Loucy (cell line): ENCODE measurements around the gene SH3PXD2A.

Experiments
- H2AFZ ChIP-seq: fragments of 200-600 bp; sonication (generic); 2 replicates; pipeline ENCODE4 v1.6.0; 2016; ENCODE audit warnings: antibody characterized with exemption, mild to moderate bottlenecking, low read length, moderate library complexity
- H3F3A ChIP-seq: fragments of 200-600 bp; 2 replicates; pipeline ENCODE4 v1.6.0; 2016; ENCODE audit warnings: antibody characterized with exemption, low read depth, mild to moderate bottlenecking
- H3K27me3 ChIP-seq: fragments of 200-600 bp; sonication (generic); 2 replicates; pipeline ENCODE4 v1.6.1; 2014; ENCODE audit warnings: low read length, mild to moderate bottlenecking; ENCODE audit not compliant: insufficient read depth, poor library complexity, severe bottlenecking
- H3K36me3 ChIP-seq: fragments of 200-600 bp; sonication (generic); 2 replicates; pipeline ENCODE4 v1.6.1; 2016; ENCODE audit warnings: low read length; ENCODE audit not compliant: insufficient read depth
- H3K4me1 ChIP-seq: fragments of 200-600 bp; sonication (generic); 2 replicates; pipeline ENCODE4 v1.5.1; 2014; ENCODE audit warnings: low read length, mild to moderate bottlenecking; ENCODE audit not compliant: insufficient read depth, poor library complexity, severe bottlenecking
- H3K4me2 ChIP-seq: fragments of 200-600 bp; sonication (generic); 2 replicates; pipeline ENCODE4 v1.6.0; 2014; ENCODE audit warnings: antibody characterized with exemption, low read length, low read depth, mild to moderate bottlenecking; ENCODE audit not compliant: poor library complexity, severe bottlenecking
- H3K4me3 ChIP-seq: fragments of 200-600 bp; sonication (generic); 2 replicates; pipeline ENCODE4 v1.5.1; 2014; ENCODE audit warnings: low read length, mild to moderate bottlenecking, mixed read lengths; ENCODE audit not compliant: poor library complexity, severe bottlenecking
- H3K79me2 ChIP-seq: fragments of 200-600 bp; sonication (generic); 2 replicates; pipeline ENCODE4 v1.6.1; 2014; ENCODE audit warnings: low read length; ENCODE audit not compliant: insufficient read depth
- H3K9ac ChIP-seq: fragments of 200-600 bp; sonication (generic); 2 replicates; pipeline ENCODE4 v1.6.0; 2014; ENCODE audit warnings: mild to moderate bottlenecking, low read depth, low read length, moderate library complexity; ENCODE audit not compliant: poor library complexity, severe bottlenecking
- H3K9me2 ChIP-seq: fragments of 200-600 bp; sonication (generic); replicated peaks from 2 replicates; pipeline ENCODE4 v1.6.1; 2016; ENCODE audit warnings: low read depth, low read length, mixed read lengths
- H3K9me3 ChIP-seq: fragments of 200-600 bp; sonication (generic); 2 replicates; pipeline ENCODE4 v1.6.1; 2014; ENCODE audit warnings: mild to moderate bottlenecking, antibody characterized with exemption, low read length, low read depth; ENCODE audit not compliant: insufficient read depth
- H4K20me1 ChIP-seq: fragments of 200-600 bp; sonication (generic); 2 replicates; pipeline ENCODE4 v1.6.0; 2014; ENCODE audit warnings: antibody characterized with exemption, low read length, mild to moderate bottlenecking; ENCODE audit not compliant: insufficient read depth, poor library complexity, severe bottlenecking
- CTCF ChIP-seq: fragments of 200-600 bp; sonication (generic); conservative IDR thresholded peaks from 2 replicates; pipeline ENCODE4 v1.5.1; 2014; ENCODE audit warnings: mild to moderate bottlenecking, antibody characterized with exemption, low read length
- EZH2phosphoT487 ChIP-seq: fragments of 200-600 bp; IDR thresholded peaks from 2 replicates; pipeline ENCODE4 v1.6.1; 2018; ENCODE audit warnings: antibody characterized with exemption, mild to moderate bottlenecking, moderate library complexity, borderline replicate concordance

The SH3PXD2A gene

DNA sequence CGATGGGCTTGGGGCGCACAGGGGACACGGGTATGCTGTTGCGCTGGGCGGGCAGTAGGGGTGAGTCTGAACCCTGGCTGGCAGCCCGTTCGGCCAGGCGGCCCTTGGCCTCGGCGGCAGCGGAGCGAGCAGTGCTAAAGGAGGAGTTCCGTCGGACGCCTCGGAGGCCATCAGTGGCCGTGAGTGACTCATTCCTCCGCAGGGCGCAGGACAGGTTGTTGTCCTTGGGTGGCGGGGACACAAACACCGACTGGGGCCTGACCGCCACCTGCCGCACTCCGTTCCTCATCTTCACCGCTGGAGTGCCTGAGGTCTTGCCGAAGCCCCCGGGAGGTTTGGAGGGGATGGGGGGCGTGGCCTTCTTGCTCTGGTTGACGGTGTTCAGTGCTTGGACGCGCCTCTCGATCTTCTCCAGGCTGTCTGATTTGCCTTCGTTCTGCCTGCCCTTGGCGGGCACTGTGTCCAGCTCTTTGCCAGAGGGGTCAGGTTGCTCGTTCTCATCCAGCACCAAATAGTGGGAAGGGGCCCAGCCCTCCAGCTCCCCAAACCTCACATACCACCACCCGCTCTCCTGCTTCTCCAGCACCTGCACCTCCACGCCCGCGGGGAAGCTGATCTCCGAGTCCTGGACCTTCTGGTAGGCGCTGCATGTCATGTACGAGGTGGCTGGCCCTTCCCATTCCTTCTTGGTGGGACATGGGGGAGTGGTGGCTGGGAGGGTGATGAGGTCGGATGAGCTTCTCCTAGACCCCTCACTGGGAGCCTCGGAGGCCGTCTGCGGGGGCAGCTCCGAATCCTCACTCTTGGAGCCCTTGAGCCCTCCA is 253.1 kb downstream of the SH3PXD2A start:
- TF ChIP-seq CTCF (no peak), EZH2phosphoT487 (no peak)
- H3K4me1 ChIP-seq, result no peaks in the 10 kb centered on the region
- H3K79me2 ChIP-seq, result no peaks in the 10 kb centered on the region
- H2AFZ ChIP-seq, result no peak overlapping the region
- no peak overlapping the region for H3K4me3 ChIP-seq
- no peaks in the 10 kb centered on the region for H4K20me1 ChIP-seq
- H3K9me3 ChIP-seq, result no peaks in the 10 kb centered on the region
- no peaks in the 10 kb centered on the region for H3K27me3 ChIP-seq
- no peak overlapping the region for H3K4me2 ChIP-seq
- H3K9me2 ChIP-seq, result no peaks in the 10 kb centered on the region
- no peaks in the 10 kb centered on the region for H3F3A ChIP-seq
- H3K36me3 ChIP-seq, result no peaks in the 10 kb centered on the region
- no peak overlapping the region for H3K9ac ChIP-seq

DNA sequence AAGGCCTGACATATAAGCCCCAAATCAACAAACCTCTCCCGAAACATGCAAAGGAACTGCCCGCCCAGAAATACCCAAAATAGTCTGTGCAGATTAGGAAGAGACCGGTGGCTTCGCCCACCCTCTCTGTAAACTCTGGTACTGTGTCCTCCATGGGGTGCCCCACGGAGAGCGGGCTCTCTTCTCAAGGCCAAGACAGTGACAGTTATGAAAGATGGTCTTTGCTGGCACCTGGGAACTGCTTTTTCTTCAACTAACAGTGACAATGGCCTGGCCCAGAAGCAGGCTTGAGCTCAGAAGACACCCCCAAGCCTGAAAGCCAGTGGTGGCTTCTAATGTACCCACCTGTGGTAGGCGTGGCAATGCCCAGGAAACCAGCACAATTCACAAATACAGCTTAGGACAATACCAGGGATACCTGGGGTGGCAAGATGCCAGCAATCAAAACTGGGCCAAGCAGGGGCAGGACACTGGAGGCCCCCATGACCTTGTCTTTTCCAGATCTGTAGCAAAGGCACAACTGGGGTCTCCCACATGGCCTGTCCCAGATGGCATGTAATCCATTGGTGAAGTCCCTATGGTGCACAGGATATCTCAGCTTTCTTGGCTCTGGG is 254.3 kb downstream of the SH3PXD2A start:
- TF ChIP-seq CTCF (no peak), EZH2phosphoT487 (no peak)
- Histone ChIP-seq H3K4me3 (no peak overlapping the region), H3K9ac (no peak overlapping the region), H3F3A (no peaks in the 10 kb centered on the region), H3K4me1 (no peaks in the 10 kb centered on the region), H2AFZ (no peak overlapping the region), H3K4me2 (no peak overlapping the region), H4K20me1 (no peaks in the 10 kb centered on the region), H3K9me3 (no peaks in the 10 kb centered on the region), H3K27me3 (no peaks in the 10 kb centered on the region), H3K36me3 (no peaks in the 10 kb centered on the region), H3K9me2 (no peaks in the 10 kb centered on the region), H3K79me2 (no peaks in the 10 kb centered on the region)

GRCh38 chr10:103600325-103600724 is 255.1 kb downstream of the SH3PXD2A start:
- H3K4me3 ChIP-seq, result no peak overlapping the region
- H3F3A ChIP-seq, result no peaks in the 10 kb centered on the region
- no peaks in the 10 kb centered on the region for H3K9me2 ChIP-seq
- H3K4me1 ChIP-seq, result no peaks in the 10 kb centered on the region
- H3K79me2 ChIP-seq, result no peaks in the 10 kb centered on the region
- H4K20me1 ChIP-seq, result no peaks in the 10 kb centered on the region
- no peaks in the 10 kb centered on the region for H3K9me3 ChIP-seq
- no peak overlapping the region for H3K4me2 ChIP-seq
- no peak overlapping the region for H2AFZ ChIP-seq
- no peaks in the 10 kb centered on the region for H3K27me3 ChIP-seq
- no peaks in the 10 kb centered on the region for H3K36me3 ChIP-seq
- H3K9ac ChIP-seq, result no peak overlapping the region
- TF ChIP-seq CTCF (no peak), EZH2phosphoT487 (no peak)
